ENCODE measurements around the gene RSPH10B2.
"Not testable (repeated sequence)": the region's sequence is repeated elsewhere in the genome, so short reads cannot be mapped to it uniquely, and the experiment has no call there.

Gene RSPH10B2

DNA sequence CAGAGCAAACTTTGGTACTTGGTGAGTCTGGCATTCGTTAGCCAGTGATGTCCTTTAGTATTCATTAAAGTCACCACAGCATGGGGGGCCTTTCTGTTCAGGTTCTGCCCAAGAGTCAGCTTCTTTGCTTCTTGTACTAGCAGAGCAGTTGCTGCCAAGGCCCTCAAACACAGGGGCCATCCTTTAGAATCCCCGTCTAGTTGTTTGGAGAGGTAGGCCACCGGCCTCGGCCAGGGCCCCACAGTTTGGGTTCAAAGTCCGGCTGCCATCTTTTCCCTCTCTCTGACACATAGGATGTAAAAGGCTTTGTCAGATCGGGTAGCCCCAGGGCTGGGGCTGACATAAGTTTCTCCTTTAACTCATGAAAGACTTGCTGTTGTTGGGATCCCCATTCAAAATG is 89.8 kb downstream of the RSPH10B2 start:
- DNase-seq, result not testable (repeated sequence)

DNA sequence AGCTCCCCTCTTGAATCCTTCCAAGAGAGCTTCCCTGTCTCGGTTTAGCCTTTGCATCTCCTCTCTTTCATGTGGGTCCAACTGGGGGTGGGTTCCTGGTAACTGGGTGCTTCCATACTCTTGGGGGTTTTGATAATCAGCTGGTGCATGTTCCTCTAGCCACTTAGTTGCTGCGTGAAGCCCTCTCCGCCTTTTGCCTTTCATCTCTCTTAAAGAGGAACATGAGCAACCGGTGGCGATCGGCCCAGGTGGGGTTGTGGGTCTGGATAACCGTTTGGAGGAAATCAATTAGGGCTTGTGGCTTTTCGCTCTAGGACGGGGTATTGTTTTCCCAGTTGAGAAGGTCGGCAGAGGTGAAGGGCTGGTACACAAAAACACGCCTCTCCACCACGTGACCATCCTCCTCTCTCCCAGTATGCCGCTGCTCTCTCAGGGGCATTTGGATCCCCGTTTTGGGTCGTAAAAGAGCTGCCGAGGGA is 92.1 kb downstream of the RSPH10B2 start:
- DNase-seq, result not testable (repeated sequence)

DNA sequence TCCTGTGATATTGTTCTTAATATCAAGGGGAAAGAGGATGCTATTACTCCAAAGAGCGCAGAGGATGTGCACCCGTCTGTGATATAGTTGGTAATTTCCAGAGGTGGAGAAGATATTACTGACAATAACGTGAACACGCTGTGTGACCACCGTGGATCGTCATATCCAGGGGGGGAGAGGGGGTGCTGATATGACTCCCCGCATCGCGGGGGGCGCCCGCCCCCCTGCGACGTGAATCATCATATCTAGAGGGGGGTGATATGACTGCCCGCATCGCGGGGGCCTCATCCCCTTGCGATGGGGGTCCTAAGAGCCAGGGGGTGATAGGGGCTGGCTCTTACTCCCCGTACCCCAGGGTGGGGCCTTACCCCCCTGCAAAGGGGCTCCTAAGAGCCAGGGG is 93.8 kb downstream of the RSPH10B2 start:
- not testable (repeated sequence) for DNase-seq
